ENCODE data around the gene MAN2B2.

The MAN2B2 gene

GRCh38 chr4:6557856-6558255, 17.1 kb upstream of the MAN2B2 start:
- no peaks in the 10 kb centered on the region for H3K36me3 ChIP-seq
- H3K27me3 ChIP-seq (ENCODE audit: insufficient read depth, low read depth, severe bottlenecking) = peaks cover 21% of the 10 kb centered on the region
- DNase-seq = no peak
- no peak overlapping the region for H3K27ac ChIP-seq
- no peak overlapping the region for H3K4me3 ChIP-seq (ENCODE audit: low read depth, low read length)
- no peaks in the 10 kb centered on the region for H3K9me3 ChIP-seq (ENCODE audit: severe bottlenecking)
- TF ChIP-seq CTCF (IDR thresholded peaks at IDR 0.05; ENCODE audit: low read depth, low read length) = no peak

- no peaks in the 10 kb centered on the region for H3K36me3 ChIP-seq
- peaks cover 40% of the 10 kb centered on the region for H3K27me3 ChIP-seq (ENCODE audit: insufficient read depth, low read depth, severe bottlenecking)
- H3K4me3 ChIP-seq (ENCODE audit: low read depth, low read length) = no peak overlapping the region
- TF ChIP-seq CTCF (IDR thresholded peaks at IDR 0.05; ENCODE audit: low read depth, low read length) = no peak
- DNase-seq = no peak
- H3K9me3 ChIP-seq (ENCODE audit: severe bottlenecking) = no peaks in the 10 kb centered on the region
- no peak overlapping the region for H3K27ac ChIP-seq
Measured at GRCh38 chr4:6560416-6561172, 14.4 kb upstream of the MAN2B2 start.

- no peak for TF ChIP-seq CTCF (IDR thresholded peaks at IDR 0.05; ENCODE audit: low read depth, low read length)
- no peak overlapping the region for H3K27ac ChIP-seq
- no peaks in the 10 kb centered on the region for H3K9me3 ChIP-seq (ENCODE audit: severe bottlenecking)
- H3K4me3 ChIP-seq (ENCODE audit: low read depth, low read length) = no peak overlapping the region
- peaks cover 40% of the 10 kb centered on the region for H3K27me3 ChIP-seq (ENCODE audit: insufficient read depth, low read depth, severe bottlenecking)
- DNase-seq = no peak
- no peaks in the 10 kb centered on the region for H3K36me3 ChIP-seq
Measured at GRCh38 chr4:6561173-6561516, 13.8 kb upstream of the MAN2B2 start.

GRCh38 chr4:6561706-6562371, 13.2 kb upstream of the MAN2B2 start:
- no peaks in the 10 kb centered on the region for H3K36me3 ChIP-seq
- H3K27ac ChIP-seq = no peak overlapping the region
- no peak for DNase-seq
- peaks cover 40% of the 10 kb centered on the region for H3K27me3 ChIP-seq (ENCODE audit: insufficient read depth, low read depth, severe bottlenecking)
- no peak for TF ChIP-seq CTCF (IDR thresholded peaks at IDR 0.05; ENCODE audit: low read depth, low read length)
- no peaks in the 10 kb centered on the region for H3K9me3 ChIP-seq (ENCODE audit: severe bottlenecking)
- no peak overlapping the region for H3K4me3 ChIP-seq (ENCODE audit: low read depth, low read length)

- H3K4me3 ChIP-seq (ENCODE audit: low read depth, low read length) = peak overlapping the region; percentile 43
- DNase-seq = no peak
- no peaks in the 10 kb centered on the region for H3K9me3 ChIP-seq (ENCODE audit: severe bottlenecking)
- no peak for TF ChIP-seq CTCF (IDR thresholded peaks at IDR 0.05; ENCODE audit: low read depth, low read length)
- peaks cover 40% of the 10 kb centered on the region for H3K27me3 ChIP-seq (ENCODE audit: insufficient read depth, low read depth, severe bottlenecking)
- H3K27ac ChIP-seq = no peak overlapping the region
- H3K36me3 ChIP-seq = no peaks in the 10 kb centered on the region
Measured at GRCh38 chr4:6562931-6563901, 11.8 kb upstream of the MAN2B2 start.

Data from WERI-Rb-1 (cell line).